Upper lobe of left lung (tissue), 4 donors: ENCODE measurements around the gene CHD9.

Experiments used
- CTCF ChIP-seq, 6 experiments: fragments of 450-650 bp in 4 of 6; fragments of 200-600 bp in 2 of 6; sonication (generic) in 2 of 6; IDR thresholded peaks; one replicate each; pipeline ENCODE4 v1.5.1; 2016 to 2019; ENCODE audit warnings: antibody characterized with exemption in 6 of 6
- POLR2A ChIP-seq, 4 donors: fragments of 450-650 bp; IDR thresholded peaks; one replicate each; pipeline ENCODE4 v1.5.1; 2016 to 2017; ENCODE audit warnings: antibody characterized with exemption in 4 of 4, mild to moderate bottlenecking in 2 of 4
- POLR2AphosphoS5 ChIP-seq, 2 donors: sonication (generic); formaldehyde crosslinking; IDR thresholded peaks; one replicate each; pipeline ENCODE4 v1.5.1; 2017; ENCODE audit warnings: antibody characterized with exemption in 2 of 2

DNA sequence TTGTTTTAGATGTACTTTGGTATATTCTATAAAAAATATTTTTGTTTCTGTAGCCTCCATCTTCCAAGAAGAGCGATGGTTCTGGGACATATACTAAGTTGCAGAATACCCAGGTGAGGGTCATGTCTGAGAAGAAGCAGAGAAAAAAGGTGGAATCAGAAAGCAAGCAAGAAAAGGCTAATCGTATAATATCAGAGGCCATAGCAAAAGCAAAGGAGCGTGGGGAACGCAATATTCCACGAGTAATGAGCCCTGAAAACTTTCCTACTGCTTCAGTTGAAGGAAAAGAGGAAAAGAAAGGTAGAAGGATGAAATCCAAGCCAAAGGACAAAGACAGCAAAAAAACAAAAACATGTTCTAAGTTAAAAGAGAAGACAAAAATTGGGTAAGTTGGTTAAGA is 154.6 kb downstream of the CHD9 start:
- TF ChIP-seq POLR2AphosphoS5 (IDR thresholded peaks at IDR 0.05), result no peak
- TF ChIP-seq POLR2A (IDR thresholded peaks at IDR 0.05), result no peak
- TF ChIP-seq CTCF (IDR thresholded peaks at IDR 0.05), result no peak
